Measurements from ENCODE around the gene ITGB8.
"Not testable (repeated sequence)": the region's sequence is repeated elsewhere in the genome, so short reads cannot be mapped to it uniquely, and the experiment has no call there.

ITGB8 gene

DNA sequence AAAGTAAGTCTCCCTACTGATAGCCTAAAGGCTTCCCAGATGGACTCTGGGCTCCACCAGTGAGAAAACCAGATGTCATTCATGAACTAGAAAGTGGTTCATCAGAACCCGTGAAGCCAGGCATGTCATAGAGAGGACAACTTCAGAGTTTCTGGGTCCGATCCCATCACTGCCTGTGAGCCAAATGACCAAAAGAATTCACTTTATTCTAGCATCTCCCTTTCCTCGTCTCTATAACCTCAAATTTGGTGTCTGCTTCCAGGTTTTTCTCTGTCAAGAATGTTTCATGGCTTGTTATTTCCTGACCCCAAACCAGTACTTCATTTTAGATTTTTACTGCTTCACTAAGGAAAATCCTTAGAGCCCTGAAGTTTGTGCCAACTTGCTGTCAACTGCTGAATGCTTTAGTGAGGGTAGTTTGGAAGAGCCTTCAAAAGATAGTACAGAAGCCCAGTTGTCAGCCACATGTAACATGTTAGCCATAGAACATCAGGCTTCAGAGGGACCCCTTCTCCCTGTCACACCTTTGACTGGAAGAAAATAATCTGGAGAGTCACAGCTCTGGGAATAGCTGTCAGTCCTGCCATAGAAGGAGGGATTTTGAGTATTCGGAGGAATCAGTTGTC lies 34.0 kb downstream of the ITGB8 start:
- FAIRE-seq (no peak), DNase-seq (ENCODE audit: insufficient read length, low spot score) (no peak)

DNA sequence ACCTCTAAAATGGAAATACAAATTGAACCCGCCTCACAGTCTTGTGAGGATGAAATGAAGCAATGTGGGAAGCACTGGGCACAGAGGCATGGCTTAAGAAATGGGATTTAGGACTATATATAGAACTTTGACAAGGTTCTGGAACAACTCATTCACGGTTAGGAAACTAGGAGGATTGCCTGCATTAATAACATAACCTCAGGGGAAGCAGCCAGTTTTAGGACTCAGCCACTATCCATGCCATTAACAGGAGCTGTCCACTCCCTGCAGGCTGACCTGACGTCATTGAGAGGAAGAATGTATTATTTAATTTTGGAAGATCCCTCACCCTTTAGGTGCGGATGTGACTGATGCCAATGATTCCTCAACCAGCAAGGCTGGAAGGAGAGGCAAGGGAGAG lies 34.8 kb downstream of the ITGB8 start:
- FAIRE-seq: no peak
- DNase-seq (ENCODE audit: insufficient read length, low spot score): no peak

DNA sequence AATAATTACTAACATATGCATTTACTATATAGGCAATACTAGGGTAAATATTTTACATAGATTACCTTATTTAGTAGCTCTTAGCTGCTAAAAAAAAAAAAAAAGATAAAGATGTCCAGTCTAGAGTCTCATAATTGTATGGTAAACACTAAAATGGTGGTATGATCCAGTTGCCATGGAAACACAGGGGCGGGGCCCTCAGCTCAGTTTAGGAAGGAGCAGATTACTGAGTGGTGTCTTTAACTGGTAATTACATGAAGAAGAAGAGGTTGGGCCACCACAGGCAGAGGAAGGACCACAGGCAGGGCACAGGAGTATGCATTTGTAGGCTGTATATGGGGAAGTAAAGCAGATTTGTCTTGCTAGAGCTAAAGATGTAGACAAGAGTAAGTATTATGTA lies 43.7 kb downstream of the ITGB8 start:
- FAIRE-seq (no peak), DNase-seq (ENCODE audit: insufficient read length, low spot score) (no peak)

DNA sequence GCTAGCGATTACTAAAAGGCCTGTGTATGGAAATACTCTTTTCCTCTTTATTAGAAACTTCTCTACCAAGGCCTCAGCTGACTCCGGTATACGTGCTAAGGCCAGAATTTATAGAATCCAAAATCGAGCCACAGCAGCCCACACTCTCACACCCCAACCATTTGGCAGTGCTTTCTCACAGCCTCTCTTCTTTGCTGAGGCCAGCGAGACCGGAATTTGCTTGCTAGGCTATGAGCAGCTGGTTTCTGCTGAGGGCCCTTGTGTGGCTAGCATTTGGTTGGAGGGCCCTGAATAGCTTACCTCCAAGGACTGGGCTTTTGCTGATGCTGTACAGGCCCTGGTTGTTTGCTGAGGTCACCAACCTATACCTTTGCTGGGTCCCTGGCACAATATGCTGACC lies 46.1 kb downstream of the ITGB8 start:
- FAIRE-seq: no peak
- no peak for DNase-seq (ENCODE audit: insufficient read length, low spot score)

DNA sequence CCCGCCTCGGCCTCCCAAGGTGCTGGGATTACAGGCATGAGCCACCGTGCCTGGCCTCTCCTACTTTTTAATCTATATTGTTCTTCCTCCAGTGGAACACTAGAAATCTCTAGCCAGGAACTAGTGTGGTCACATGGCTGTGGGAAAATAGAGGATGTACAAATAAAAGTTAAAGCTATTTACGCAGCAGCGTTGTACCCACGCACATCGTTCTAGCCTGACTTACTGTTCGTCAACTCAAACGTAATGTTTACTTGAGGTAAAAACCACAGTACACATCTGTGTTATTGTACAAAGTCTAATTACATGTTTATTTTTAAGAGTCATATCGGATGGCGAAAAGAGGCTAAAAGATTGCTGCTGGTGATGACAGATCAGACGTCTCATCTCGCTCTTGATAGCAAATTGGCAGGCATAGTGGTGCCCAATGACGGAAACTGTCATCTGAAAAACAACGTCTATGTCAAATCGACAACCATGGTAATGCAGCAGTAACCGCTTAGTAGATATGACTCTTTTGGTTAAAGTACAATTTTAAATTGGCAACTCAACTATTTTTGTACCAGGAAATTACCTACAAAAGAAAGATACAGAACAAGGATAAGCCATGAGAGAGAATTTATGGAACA lies 50.8 kb downstream of the ITGB8 start:
- FAIRE-seq (no peak), DNase-seq (ENCODE audit: insufficient read length, low spot score) (no peak)

DNA sequence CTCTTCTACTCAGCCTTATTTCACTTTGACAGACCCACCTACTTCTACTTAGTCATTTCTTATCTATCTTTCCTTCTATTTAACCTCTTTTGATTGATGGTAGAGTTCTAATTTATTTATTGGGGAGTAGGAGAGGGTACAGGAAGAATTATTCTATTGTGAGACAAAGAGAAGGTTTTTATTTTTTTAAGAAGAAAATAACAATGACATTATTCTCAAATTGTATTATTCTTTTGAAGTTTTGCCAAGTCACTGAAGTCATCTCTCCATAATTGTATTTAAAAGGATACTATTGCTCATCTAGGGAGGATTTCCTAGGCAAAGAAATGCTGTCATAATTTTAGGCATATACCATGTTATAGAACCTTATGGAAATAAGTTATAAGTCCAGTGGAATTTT lies 52.7 kb downstream of the ITGB8 start:
- FAIRE-seq: no peak
- no peak for DNase-seq (ENCODE audit: insufficient read length, low spot score)

DNA sequence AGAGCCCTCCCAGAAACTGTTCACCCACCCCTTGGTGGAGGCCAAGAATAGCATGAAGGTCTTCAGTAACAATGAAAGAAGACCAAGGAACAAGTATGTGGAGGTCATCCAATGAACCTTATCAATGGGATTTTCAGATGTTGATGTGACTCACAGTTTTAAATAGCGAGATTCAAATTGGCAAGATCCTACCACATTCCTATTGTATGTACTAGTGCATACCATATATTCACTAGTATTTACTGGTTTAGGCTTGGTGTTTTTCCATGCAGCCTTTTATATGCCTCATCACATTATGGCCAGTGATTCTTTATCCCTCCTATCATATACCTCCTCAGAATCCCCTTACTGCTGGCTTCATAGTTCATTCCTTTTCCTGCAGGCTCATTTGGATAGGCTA lies 54.4 kb downstream of the ITGB8 start:
- DNase-seq (ENCODE audit: insufficient read length, low spot score): no peak
- FAIRE-seq: no peak

DNA sequence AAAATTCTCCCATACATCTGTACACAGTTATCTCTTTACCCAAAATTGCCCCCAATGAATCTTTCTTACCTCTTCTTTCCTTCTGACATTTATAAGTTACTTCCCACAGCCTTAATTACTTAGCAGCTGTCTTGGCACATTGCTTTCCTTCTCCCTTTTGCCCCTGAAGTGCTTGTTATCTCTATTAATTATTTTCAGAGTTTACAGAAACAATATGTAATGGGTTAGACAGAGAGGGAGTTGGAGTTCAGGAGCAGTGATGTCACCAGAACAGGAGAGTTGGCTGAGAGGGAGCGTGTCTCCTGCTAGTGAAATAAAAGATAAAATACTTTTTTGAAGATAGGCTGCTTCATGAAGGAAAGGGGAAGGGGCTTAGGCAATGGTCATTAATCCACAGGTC lies 57.4 kb downstream of the ITGB8 start:
- FAIRE-seq (no peak), DNase-seq (ENCODE audit: insufficient read length, low spot score) (no peak)

DNA sequence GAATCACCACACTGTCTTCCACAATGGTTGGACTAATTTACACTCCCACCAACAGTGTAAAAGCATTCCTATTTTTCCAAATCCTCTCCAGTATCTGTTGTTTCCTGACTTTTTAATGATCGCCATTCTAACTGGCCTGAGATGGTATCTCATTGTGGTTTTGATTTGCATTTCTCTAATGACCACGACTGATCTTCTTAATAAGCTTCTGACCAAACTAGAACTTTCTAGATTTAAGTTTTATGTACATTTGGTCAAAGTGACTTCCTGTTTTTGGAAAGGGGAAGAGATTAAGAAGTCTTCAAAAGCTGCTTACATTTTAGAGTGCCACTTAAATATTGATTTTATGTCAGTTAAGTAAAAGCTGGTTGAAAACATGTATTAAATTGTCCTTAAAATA lies 58.5 kb downstream of the ITGB8 start:
- FAIRE-seq; DNase-seq (ENCODE audit: insufficient read length, low spot score): not testable (repeated sequence)

DNA sequence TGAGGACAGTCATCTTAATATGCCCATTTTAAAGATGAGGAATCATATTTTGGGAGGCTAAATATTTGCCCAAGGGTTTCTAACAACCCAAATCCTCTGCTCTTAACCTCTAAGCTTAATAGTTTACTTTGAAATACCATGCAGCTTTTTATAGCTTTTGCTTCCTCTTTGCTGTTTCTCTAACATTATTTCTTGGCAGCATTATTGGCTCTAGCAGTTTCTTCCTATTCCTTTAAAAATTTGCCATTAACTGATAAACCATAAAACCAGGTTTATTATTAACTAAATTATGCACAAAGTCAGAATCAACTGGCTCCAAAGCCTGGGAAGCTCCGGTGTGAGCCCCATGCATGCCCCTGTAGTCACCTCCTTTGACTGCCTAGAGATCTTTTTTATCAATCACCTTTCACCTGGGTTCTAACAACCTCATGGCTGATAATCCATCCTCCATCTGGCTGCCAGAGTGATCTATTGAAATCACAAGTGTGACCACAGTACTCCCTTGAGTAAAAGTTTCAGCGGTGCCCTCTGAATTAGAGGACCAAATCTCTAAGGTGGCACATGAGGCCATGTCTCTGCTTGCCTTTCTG lies 62.4 kb downstream of the ITGB8 start:
- DNase-seq (ENCODE audit: insufficient read length, low spot score) (no peak), FAIRE-seq (no peak)

DNA sequence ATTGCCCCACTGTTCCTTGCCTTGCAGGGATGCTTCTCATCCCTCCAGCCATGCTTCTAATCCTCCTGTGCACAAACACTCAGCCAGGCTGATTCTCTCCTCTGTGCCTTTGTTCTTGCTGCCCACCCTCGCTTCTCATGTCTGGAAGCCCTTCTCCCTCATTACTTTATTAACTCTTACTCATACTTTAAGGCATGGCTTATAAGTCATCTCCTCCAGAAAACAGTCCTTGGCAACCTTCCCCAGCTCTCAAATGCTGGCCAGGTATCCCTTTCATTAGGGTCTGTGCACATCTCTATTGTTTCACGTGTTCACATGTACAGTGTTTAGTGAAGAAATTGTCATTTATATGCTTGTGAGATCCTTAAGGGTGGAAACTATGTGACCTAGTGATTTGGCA lies 62.9 kb downstream of the ITGB8 start:
- DNase-seq (ENCODE audit: insufficient read length, low spot score): no peak

DNA sequence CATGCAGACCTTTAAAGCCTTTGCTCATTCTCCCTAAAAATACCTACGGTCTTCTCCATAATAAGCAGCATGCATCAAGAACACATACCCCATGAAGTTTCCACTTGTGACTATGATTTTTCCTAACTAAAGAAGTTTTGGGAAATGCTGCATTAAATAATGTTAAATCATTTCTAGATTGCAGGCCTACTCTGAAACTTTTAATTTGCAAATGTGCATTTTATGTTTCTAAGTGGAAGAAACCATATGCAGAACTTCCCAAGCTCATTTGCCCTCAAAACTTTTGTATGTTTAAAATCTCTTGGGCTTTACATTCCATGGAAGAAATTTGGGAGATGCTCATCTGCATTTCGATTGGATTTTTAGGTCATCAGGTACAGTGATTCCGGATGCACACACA lies 63.6 kb downstream of the ITGB8 start:
- DNase-seq (ENCODE audit: insufficient read length, low spot score) (no peak), FAIRE-seq (no peak)

More for the DNA sequence above, 62.9 kb downstream of the ITGB8 start:
- FAIRE-seq: no peak

DNA sequence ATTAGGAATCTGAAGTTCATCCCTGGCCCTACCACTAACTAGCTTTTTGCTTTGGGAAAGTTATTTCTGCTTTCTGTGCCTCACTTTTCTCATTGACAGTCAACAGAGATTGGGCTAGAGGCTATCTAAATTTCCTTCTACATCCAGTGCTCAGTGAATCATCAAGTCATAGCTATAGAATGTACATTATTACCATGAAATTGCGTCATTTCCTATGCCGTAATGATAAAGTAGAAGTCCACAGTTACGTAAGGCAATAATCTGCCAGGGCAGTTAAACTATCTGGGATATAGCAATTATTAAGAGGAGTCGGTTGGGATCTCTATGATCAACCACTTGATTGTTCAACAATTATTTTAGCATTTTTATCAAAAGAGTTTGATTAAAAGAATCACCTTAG lies 64.4 kb downstream of the ITGB8 start:
- DNase-seq (ENCODE audit: insufficient read length, low spot score) (no peak), FAIRE-seq (no peak)

DNA sequence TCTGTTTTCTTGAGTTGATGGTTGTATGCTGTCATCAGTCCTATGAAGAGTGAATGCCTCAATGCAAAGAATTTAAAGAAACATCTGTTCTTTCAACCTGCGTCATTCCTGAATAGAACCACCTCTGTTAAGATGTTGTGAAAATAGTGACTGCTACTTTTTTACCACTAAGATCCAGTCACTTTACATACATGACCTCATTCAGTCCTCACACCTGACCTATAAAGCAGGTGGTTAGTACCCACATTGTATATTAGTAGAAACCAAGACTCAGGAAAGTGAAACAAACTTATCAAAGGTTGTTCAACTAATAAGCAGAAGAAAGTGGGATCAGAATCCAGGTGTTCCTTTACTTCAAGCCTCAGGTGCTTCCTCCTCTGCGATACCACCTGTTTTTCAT lies 64.8 kb downstream of the ITGB8 start:
- FAIRE-seq: no peak

DNA sequence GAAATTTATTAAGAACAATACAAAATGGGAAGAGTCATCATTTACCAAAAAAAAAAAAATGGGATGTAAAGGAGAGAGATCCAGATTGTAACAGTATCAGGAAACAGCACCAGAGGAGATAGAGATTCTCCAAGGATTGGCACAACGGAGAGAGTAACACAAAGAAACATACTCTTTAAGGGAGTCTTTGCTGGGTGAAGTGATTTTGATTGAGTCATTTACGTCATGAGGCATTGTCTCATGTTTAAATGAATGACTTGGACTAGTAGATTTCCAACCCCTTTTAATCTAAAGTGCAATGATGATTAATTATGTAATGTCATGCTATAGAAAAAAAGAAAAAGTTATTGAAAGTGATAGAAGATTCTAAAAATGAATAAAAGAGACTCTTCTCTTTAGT lies 68.8 kb downstream of the ITGB8 start:
- DNase-seq (ENCODE audit: insufficient read length, low spot score) (no peak), FAIRE-seq (no peak)

More for the DNA sequence above, 64.8 kb downstream of the ITGB8 start:
- no peak for DNase-seq (ENCODE audit: insufficient read length, low spot score)

DNA sequence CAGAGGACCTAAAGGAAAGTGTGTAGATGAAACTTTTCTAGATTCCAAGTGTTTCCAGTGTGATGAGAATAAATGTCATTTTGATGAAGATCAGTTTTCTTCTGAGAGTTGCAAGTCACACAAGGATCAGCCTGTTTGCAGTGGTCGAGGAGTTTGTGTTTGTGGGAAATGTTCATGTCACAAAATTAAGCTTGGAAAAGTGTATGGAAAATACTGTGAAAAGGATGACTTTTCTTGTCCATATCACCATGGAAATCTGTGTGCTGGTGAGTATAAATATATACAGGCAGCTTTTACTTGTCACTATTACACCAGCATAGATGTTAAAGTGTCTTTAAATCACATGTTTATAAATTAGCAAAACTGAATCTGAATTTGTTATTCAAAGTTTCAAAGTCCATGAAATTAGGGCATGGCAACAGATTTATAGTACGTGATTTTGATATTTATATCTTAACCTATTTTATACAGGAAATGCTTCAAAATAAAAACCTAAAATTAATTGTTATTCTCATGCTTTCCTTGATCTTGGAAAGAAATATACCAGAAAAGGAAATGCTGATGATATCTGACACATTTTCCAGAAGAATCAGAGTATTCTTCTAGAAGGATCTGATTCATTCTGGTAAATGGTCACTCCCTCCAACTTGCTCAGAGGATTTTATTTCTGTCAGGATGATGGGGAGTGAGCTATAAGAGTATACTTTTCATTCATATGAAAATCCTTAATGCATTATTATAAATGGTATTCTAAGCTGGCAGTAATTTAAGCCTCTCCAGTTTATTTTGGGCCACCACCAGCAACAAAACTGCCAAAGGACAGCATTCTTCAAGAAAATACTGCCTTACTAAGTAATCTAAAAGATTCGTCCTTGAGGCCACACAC lies 71.4 kb downstream of the ITGB8 start:
- no peak for FAIRE-seq
- no peak for DNase-seq (ENCODE audit: insufficient read length, low spot score)

DNA sequence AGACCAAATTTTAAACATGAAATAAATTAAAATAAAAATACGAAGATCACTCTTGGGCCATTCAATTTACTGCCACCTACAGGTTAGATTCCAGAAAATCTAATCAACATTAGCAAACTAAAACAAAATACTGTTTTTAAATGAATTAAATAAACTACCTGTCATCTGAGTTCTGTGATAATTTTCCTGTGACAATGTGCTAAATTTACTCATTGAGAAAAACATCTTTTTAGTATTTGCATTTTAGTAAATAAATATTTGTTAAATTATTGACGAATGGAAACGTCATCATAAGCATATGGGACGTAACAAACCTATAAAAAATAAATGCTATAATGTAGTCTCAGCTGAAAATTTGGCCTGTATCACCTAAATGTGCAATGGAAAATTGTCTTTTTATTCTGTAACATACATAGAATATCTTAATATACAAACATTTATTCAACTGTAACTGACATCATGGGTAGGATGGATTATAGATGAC lies 72.1 kb downstream of the ITGB8 start:
- FAIRE-seq (no peak), DNase-seq (ENCODE audit: insufficient read length, low spot score) (no peak)

DNA sequence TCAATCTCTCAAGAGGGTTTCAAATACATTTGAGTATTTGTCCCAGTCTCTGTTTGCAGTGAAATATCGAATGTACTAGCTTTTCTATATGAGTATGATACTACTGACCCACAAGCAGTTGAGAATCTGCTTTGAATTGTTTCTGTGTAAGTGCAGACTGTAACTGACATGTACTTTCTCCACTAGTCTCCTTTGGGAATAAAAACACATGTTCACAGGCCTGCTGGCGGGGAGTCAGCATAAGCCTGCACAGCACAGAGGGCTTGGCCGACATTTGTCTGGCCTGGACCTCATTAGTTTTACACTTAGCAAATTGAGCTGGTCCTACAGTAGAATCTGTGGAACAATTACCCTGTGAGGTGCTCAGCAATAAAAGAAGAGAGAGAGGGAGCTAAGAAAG lies 72.6 kb downstream of the ITGB8 start:
- no peak for DNase-seq (ENCODE audit: insufficient read length, low spot score)
- no peak for FAIRE-seq

DNA sequence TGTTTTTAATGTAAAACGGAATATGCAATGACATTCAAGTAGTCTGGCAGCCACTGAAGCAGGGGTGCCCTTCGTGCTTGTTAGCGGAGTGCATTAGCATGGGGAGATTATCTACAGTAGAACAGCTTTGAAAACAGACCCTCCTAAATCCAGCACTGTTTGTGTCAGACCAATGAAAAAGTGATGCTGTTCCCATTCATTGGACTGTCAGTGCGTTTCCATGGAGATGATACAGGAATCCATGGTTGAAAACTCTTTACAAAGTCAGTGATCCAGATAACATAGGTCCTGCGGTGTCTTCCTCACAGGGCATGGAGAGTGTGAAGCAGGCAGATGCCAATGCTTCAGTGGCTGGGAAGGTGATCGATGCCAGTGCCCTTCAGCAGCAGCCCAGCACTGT lies 73.6 kb downstream of the ITGB8 start:
- peak; percentile 4 for FAIRE-seq
- DNase-seq (ENCODE audit: insufficient read length, low spot score): no peak

DNA sequence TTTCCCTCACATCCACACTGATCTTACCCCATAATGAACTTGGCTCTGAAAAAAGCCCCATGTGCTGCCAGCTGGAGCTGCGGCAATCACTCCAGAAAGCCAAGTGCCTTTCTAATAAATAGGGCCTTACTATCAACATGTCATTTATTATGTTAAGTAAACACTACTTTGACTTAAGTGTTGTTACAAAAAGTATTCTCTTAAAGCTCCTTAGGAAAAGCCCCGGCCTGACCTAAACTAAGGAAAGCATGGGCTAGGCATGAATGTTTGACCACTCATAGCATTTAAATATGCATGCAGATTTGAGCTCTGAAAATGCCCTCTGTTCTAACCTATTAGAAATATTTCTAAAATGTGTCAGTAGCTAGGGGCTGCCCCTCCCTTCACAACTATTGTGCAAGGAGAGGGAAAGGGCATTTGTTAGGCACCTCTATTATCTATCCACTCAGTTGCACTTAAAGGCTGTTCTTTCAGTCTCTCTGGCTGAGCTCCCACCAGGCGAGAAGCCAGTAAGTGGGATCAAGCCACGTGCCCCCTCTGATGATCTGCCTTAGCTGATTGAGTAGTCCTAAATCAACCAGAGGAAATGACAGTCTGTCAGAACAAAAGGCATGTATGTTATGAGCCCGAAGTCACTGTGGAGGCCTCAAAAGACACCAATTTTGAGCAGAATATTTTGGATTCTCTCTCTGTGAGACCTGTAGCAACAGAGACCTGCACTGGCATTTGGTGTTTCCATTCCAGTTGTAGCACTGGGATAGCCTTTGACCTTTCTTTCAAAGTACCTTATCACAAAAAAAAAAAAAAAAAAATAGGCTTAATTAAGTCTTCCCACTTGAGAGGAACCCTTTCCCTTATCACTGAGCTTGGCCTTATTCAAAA lies 77.1 kb downstream of the ITGB8 start:
- DNase-seq (ENCODE audit: insufficient read length, low spot score) (peak; percentile 37), FAIRE-seq (no peak)
